ENCODE measurements around the gene UTS2.

Gene UTS2

GRCh38 chr1:7856345-7856744 lies 3.5 kb upstream of the UTS2 start:
- TF ChIP-seq SPI1 (IDR thresholded peaks at IDR 0.05; ENCODE audit: borderline replicate concordance, low read depth) (no peak), GABPA (IDR thresholded peaks at IDR 0.05; ENCODE audit: low read depth) (no peak), CTCF (IDR thresholded peaks at IDR 0.05; ENCODE audit: insufficient read depth, low read length) (peak; percentile 4)
- TF ChIP-seq, protein P1, sequence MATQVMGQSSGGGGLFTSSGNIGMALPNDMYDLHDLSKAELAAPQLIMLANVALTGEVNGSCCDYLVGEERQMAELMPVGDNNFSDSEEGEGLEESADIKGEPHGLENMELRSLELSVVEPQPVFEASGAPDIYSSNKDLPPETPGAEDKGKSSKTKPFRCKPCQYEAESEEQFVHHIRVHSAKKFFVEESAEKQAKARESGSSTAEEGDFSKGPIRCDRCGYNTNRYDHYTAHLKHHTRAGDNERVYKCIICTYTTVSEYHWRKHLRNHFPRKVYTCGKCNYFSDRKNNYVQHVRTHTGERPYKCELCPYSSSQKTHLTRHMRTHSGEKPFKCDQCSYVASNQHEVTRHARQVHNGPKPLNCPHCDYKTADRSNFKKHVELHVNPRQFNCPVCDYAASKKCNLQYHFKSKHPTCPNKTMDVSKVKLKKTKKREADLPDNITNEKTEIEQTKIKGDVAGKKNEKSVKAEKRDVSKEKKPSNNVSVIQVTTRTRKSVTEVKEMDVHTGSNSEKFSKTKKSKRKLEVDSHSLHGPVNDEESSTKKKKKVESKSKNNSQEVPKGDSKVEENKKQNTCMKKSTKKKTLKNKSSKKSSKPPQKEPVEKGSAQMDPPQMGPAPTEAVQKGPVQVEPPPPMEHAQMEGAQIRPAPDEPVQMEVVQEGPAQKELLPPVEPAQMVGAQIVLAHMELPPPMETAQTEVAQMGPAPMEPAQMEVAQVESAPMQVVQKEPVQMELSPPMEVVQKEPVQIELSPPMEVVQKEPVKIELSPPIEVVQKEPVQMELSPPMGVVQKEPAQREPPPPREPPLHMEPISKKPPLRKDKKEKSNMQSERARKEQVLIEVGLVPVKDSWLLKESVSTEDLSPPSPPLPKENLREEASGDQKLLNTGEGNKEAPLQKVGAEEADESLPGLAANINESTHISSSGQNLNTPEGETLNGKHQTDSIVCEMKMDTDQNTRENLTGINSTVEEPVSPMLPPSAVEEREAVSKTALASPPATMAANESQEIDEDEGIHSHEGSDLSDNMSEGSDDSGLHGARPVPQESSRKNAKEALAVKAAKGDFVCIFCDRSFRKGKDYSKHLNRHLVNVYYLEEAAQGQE (IDR thresholded peaks at IDR 0.05; ENCODE audit: insufficient replicate concordance, low read depth): no peak
- peak; percentile 14 to 18 for DNase-seq (ENCODE audit: low read depth in 1 of 2, low spot score in 1 of 2)
- no peak overlapping the region for H3K4me3 ChIP-seq (replicated peaks; ENCODE audit: insufficient read depth, low read length)
- H3K27me3 ChIP-seq (ENCODE audit: insufficient read depth, poor library complexity, severe bottlenecking): peaks cover 4% of the 10 kb centered on the region
- no peak overlapping the region for H3K27ac ChIP-seq (replicated peaks)

DNA sequence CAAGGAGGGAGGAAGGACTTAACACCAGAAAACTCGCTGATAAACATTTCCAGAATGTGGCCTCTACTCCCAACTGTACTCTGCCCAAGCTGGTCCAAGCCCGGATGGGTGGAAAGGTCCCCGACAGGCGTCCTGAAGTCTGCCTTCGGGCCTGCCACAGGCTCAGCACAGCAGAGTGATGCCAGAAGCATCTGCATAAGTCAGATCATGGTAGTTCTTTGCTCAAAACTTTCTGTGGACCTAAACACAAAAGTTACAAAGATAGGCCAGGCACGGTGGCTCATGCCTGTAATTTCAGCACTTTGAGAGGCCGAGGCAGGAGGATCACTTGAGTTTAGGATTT lies 790 bp upstream of the UTS2 start:
- TF ChIP-seq, protein P1 (IDR thresholded peaks at IDR 0.05; ENCODE audit: insufficient replicate concordance, low read depth): no peak
- no peak for TF ChIP-seq CTCF (IDR thresholded peaks at IDR 0.05; ENCODE audit: insufficient read depth, low read length)
- no peak for TF ChIP-seq POLR2AphosphoS5 (IDR thresholded peaks at IDR 0.05; ENCODE audit: low read depth)
- no peak for TF ChIP-seq GABPA (IDR thresholded peaks at IDR 0.05; ENCODE audit: low read depth)
- no peak for TF ChIP-seq SPI1 (IDR thresholded peaks at IDR 0.05; ENCODE audit: borderline replicate concordance, low read depth)
- Histone ChIP-seq H3K27ac (replicated peaks) (no peak overlapping the region), H3K4me3 (replicated peaks; ENCODE audit: insufficient read depth, low read length) (no peak overlapping the region), H3K27me3 (ENCODE audit: insufficient read depth, poor library complexity, severe bottlenecking) (peaks cover 4% of the 10 kb centered on the region)
- DNase-seq (ENCODE audit: low read depth in 1 of 2, low spot score in 1 of 2): no peak

DNA sequence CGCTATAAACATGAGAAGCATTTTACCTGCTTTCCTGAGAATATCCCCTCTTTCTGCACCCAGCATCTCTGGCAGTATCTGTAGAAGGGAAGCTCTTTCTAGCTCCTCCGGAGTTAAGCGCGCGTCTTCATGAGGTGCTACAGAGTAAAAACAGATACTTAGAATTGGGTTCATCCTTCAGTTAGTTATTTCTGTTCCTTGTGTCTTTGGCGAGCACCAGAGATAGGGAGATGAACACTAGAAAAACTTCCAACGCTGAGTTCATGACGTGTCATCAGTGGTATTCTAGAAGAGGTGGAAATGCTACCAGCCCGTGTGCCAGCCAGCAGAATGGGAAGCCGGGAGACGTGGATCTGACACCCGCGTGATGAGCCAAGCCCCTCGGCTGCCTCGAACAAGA lies 2.1 kb downstream of the UTS2 start:
- no peak for TF ChIP-seq SPI1 (IDR thresholded peaks at IDR 0.05; ENCODE audit: borderline replicate concordance, low read depth)
- TF ChIP-seq, protein P1 (IDR thresholded peaks at IDR 0.05; ENCODE audit: insufficient replicate concordance, low read depth): no peak
- no peak for TF ChIP-seq CTCF (IDR thresholded peaks at IDR 0.05; ENCODE audit: insufficient read depth, low read length)
- no peak for TF ChIP-seq POLR2AphosphoS5 (IDR thresholded peaks at IDR 0.05; ENCODE audit: low read depth)
- no peak for TF ChIP-seq GABPA (IDR thresholded peaks at IDR 0.05; ENCODE audit: low read depth)
- DNase-seq (ENCODE audit: low read depth in 1 of 2, low spot score in 1 of 2): no peak
- H3K27ac ChIP-seq (replicated peaks): no peak overlapping the region
- peaks cover 4% of the 10 kb centered on the region for H3K27me3 ChIP-seq (ENCODE audit: insufficient read depth, poor library complexity, severe bottlenecking)
- no peak overlapping the region for H3K4me3 ChIP-seq (replicated peaks; ENCODE audit: insufficient read depth, low read length)

Data from HL-60 (cell line).